ENCODE data around the gene HSP90AB1.

DNA sequence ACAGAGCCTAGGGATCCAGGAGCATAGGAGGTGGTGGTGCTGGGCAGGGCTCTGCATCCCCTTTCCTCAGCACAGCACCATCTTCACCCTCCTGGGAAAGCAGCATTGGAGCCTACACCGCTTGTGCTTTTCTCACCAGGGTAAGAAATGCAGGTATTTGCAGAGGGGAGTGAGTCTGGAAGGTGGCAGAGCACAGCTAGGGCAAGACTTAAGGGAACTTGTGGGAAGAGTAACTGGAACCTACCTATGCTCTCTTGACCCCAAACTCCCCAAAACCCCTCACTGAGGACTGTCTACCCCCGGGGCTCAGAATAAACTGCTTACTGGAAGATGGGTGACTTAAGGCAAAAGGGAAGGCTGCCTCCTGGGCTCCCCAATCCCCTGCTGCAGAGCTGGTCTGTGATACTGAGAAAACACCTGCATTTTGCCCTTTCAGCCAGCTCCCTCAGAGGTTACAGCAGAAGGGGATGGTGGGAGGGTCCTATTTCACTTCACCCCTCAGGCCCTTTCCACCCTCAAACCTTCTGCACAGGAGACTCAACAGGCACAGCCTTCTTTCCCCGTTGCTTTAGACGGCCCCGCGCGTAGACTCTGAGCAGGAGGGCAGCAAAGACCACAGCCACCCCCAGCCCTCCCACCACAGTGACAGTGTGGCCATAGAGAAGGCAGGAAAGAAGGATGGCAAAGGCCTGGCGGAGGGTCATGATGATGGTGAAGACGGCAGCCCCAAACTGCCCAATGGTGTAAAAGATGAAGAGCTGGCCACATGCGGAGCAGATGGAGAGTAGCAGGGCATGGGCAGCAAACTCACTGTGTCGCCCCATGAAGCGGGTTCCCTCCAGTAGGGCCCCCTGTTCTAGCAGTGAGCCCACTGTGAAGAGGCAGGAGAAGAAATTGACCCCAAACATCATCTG is 7.5 kb downstream of the HSP90AB1 start:
- TF ChIP-seq POLR2A (IDR thresholded peaks at IDR 0.05; ENCODE audit: low read length), result peak; percentile 49
- no peak for TF ChIP-seq GATA1 (IDR thresholded peaks at IDR 0.05; ENCODE audit: low read depth, low read length)

All from erythroblast (primary cell).